ENCODE measurements around the gene UBR2.
"Not testable (repeated sequence)": the region's sequence is repeated elsewhere in the genome, so short reads cannot be mapped to it uniquely, and the experiment has no call there.

Gene UBR2

DNA sequence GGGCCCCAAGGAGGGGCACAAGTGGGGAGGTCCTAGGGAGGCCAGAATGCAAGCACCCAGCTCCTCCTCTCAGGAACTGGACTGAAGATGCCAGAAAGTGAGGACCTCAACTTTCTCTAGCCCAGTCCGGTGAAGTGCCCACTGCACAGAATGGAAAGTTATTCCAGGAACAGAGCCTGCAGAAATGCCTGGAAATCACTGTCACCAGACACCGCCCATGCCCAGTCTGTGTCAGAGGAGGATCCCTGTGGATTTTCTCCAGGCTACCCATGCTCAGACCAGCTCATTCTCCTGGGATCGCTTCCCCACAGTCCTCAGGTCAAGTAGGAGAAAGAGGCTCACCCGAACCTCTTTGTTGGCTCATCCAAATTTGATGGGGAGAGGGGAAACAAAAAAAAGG, 152.0 kb downstream of the UBR2 start:
- Histone ChIP-seq H3K9me3 (ENCODE audit: control insufficient read depth, low read length) (no peaks in the 10 kb centered on the region), H3K4me3 (ENCODE audit: insufficient read depth, low read depth, low read length, poor library complexity, severe bottlenecking) (no peak overlapping the region), H3K36me3 (ENCODE audit: control insufficient read depth, insufficient read depth, low read length) (no peaks in the 10 kb centered on the region), H3K27me3 (replicated peaks; ENCODE audit: control insufficient read depth, insufficient read depth, low read length, poor library complexity, severe bottlenecking) (no peaks in the 10 kb centered on the region), H3K4me1 (ENCODE audit: control insufficient read depth, insufficient read depth, low read length, poor library complexity, severe bottlenecking) (no peaks in the 10 kb centered on the region), H3K27ac (ENCODE audit: insufficient read depth, low read length, poor library complexity, severe bottlenecking) (no peak overlapping the region)
- DNase-seq: no peak

DNA sequence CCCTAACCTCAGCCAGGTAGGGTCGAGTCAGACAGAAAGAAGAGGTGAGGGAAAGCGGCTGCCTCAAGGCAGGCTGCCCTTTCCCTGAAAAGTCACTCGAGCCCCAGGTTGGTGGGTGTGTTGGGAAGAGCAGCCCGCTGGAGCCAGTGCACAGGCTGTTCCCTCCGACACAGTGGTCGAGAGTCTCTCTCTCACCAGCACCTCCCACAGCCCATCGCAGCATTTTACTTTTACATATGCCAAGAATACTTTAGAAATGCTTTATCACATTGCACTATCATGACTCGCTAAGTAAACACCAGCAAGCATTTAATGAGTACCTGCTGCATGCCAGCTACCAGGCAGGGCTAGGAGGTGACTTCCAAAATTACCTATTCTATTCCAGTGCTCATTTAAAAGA, 156.9 kb downstream of the UBR2 start:
- no peaks in the 10 kb centered on the region for H3K36me3 ChIP-seq (ENCODE audit: control insufficient read depth, insufficient read depth, low read length)
- H3K9me3 ChIP-seq (ENCODE audit: control insufficient read depth, low read length): no peaks in the 10 kb centered on the region
- no peak for DNase-seq
- H3K4me3 ChIP-seq (ENCODE audit: insufficient read depth, low read depth, low read length, poor library complexity, severe bottlenecking): no peak overlapping the region
- no peak overlapping the region for H3K27ac ChIP-seq (ENCODE audit: insufficient read depth, low read length, poor library complexity, severe bottlenecking)
- no peaks in the 10 kb centered on the region for H3K27me3 ChIP-seq (replicated peaks; ENCODE audit: control insufficient read depth, insufficient read depth, low read length, poor library complexity, severe bottlenecking)
- no peaks in the 10 kb centered on the region for H3K4me1 ChIP-seq (ENCODE audit: control insufficient read depth, insufficient read depth, low read length, poor library complexity, severe bottlenecking)

DNA sequence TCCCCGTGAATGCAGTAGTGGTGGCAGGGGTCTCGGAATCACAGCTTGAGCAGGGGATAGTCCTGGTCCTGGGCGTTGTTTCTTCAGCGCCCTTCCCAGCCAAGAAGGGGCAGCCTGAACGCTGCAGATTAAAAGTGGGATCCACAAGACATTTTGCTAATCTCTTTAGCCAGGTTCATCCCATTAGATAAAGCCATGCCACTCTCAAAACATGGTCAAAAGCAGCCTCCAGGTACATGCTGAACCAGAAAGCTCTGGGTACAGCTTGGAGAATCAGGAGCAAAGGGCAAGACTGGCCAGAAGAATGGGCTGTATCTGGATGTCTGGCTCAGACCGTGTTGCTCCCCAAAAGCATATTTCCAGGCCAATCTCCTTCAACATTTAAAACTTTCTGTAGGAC, 158.7 kb downstream of the UBR2 start, which contains the start of gene PRPH2:
Gene PRPH2 (minus strand): TSS at position 101 of the 400 bp plus-strand sequence. CDS start 263 bp downstream, outside the sequence.
- Histone ChIP-seq H3K27ac (ENCODE audit: insufficient read depth, low read length, poor library complexity, severe bottlenecking) (no peak within 1 kb of the TSS), H3K9me3 (ENCODE audit: control insufficient read depth, low read length) (no peaks in the 10 kb centered on the region), H3K27me3 (replicated peaks; ENCODE audit: control insufficient read depth, insufficient read depth, low read length, poor library complexity, severe bottlenecking) (no peaks in the 10 kb centered on the region), H3K4me1 (ENCODE audit: control insufficient read depth, insufficient read depth, low read length, poor library complexity, severe bottlenecking) (peaks cover 11% of the 10 kb centered on the region), H3K36me3 (ENCODE audit: control insufficient read depth, insufficient read depth, low read length) (no peaks in the 10 kb centered on the region), H3K4me3 (ENCODE audit: insufficient read depth, low read depth, low read length, poor library complexity, severe bottlenecking) (no peak within 1 kb of the TSS)
- no peak for DNase-seq

DNA sequence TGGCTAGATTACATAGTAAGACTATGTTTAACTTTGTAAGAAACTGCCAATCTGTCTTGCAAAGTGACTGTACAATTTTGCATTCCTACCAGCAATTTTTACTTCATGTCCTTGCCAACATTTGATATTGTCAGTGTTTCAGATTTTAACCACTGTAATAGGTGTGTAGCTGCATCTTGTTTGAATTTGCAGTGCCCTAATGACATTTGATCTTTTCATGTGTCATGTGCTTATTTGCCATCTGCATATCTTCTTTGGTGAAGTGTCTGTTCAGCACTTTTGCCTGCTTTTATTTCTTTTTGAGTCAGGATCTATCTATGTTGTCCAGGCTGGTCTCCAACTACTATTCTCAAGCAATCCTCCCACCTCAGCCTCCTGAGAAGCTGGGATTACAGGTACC, 161.0 kb downstream of the UBR2 start:
- Histone ChIP-seq H3K9me3 (ENCODE audit: control insufficient read depth, low read length) (no peaks in the 10 kb centered on the region), H3K27me3 (replicated peaks; ENCODE audit: control insufficient read depth, insufficient read depth, low read length, poor library complexity, severe bottlenecking) (no peaks in the 10 kb centered on the region), H3K4me3 (ENCODE audit: insufficient read depth, low read depth, low read length, poor library complexity, severe bottlenecking) (no peak overlapping the region), H3K36me3 (ENCODE audit: control insufficient read depth, insufficient read depth, low read length) (no peaks in the 10 kb centered on the region), H3K4me1 (ENCODE audit: control insufficient read depth, insufficient read depth, low read length, poor library complexity, severe bottlenecking) (peaks cover 11% of the 10 kb centered on the region), H3K27ac (ENCODE audit: insufficient read depth, low read length, poor library complexity, severe bottlenecking) (no peak overlapping the region)
- DNase-seq: no peak

DNA sequence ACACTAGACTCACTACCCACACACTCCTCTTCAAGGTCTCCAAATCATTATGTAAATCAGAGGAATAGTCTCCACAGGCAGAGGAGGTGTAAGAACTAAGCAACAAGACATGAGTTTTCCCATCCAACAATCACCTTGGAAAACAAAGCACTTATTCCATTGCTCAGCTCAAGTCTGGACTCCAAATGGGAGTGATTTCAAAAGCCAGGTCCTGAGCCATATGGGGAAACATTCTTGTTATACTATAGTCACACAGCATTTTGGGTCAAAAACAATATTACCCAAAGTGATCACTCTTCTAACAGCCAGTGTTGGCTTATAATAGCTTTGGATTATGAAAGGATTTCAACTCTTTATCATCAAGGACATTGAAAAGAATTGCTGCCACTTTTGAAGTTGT, 162.2 kb downstream of the UBR2 start:
- DNase-seq: no peak
- H3K36me3 ChIP-seq (ENCODE audit: control insufficient read depth, insufficient read depth, low read length): no peaks in the 10 kb centered on the region
- no peaks in the 10 kb centered on the region for H3K27me3 ChIP-seq (replicated peaks; ENCODE audit: control insufficient read depth, insufficient read depth, low read length, poor library complexity, severe bottlenecking)
- peak overlapping the region; percentile 66 for H3K27ac ChIP-seq (ENCODE audit: insufficient read depth, low read length, poor library complexity, severe bottlenecking)
- H3K4me3 ChIP-seq (ENCODE audit: insufficient read depth, low read depth, low read length, poor library complexity, severe bottlenecking): peak overlapping the region; percentile 46
- no peaks in the 10 kb centered on the region for H3K9me3 ChIP-seq (ENCODE audit: control insufficient read depth, low read length)
- peaks cover 11% of the 10 kb centered on the region for H3K4me1 ChIP-seq (ENCODE audit: control insufficient read depth, insufficient read depth, low read length, poor library complexity, severe bottlenecking)

DNA sequence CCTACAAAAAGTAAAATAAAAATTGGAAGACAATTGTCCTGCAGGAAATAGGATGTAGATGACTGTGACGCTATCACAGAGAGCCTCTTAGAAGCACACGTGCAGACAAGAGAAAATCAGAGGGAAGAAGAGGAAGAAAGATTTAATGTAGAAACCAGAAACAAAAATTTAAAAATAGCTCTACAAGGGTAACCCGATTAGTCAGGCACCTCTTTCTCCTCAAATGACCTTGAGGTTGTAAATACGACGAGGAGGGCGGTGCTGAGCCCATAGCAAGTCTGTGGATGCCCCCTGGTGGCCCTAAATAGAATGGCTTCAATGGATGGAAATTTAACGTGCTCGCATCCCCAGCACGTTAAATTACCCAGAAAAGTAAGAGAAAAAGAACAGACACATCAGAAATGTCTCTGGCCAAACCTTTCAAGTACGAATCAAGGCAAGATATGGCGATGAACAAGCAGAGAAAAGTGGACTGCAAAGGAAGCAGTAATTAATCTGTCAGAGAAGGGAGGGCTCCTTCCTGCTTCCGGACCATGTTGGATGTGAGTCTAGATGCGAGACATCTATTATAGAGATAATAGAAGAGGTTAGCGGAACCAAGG, 162.8 kb downstream of the UBR2 start:
- peak overlapping the region; percentile 46 for H3K4me3 ChIP-seq (ENCODE audit: insufficient read depth, low read depth, low read length, poor library complexity, severe bottlenecking)
- no peaks in the 10 kb centered on the region for H3K9me3 ChIP-seq (ENCODE audit: control insufficient read depth, low read length)
- H3K27me3 ChIP-seq (replicated peaks; ENCODE audit: control insufficient read depth, insufficient read depth, low read length, poor library complexity, severe bottlenecking): no peaks in the 10 kb centered on the region
- DNase-seq: peak; percentile 46 to 65 (median 55)
- peaks cover 11% of the 10 kb centered on the region for H3K4me1 ChIP-seq (ENCODE audit: control insufficient read depth, insufficient read depth, low read length, poor library complexity, severe bottlenecking)
- peak overlapping the region; percentile 66 for H3K27ac ChIP-seq (ENCODE audit: insufficient read depth, low read length, poor library complexity, severe bottlenecking)
- H3K36me3 ChIP-seq (ENCODE audit: control insufficient read depth, insufficient read depth, low read length): no peaks in the 10 kb centered on the region

DNA sequence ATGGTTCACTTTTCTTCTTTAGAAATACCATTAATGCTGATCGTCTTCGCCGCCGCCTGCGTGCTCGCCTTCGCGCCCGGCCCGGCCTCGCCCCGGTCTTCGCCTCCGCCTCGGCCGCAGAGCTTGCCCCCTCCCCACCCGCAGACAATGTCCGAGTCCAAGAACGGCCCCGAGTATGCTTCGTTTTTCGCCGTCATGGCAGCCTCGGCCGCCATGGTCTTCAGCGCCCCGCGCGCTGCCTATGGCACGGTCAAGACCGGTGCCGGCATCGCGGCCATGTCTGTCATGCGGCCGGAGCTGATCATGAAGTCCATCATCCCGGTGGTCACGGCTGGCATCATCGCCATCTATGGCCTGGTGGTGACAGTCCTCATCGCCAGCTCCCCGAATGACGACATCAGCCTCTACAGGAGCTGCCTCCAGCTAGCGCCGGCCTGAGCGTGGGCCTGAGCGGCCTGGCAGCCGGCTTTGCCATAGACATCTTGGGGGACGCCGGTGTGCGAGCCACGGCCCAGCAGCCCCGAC, 163.3 kb downstream of the UBR2 start:
- no peak for DNase-seq
- Histone ChIP-seq H3K36me3 (ENCODE audit: control insufficient read depth, insufficient read depth, low read length) (no peaks in the 10 kb centered on the region), H3K4me1 (ENCODE audit: control insufficient read depth, insufficient read depth, low read length, poor library complexity, severe bottlenecking) (peaks cover 11% of the 10 kb centered on the region), H3K9me3 (ENCODE audit: control insufficient read depth, low read length) (no peaks in the 10 kb centered on the region), H3K27ac (ENCODE audit: insufficient read depth, low read length, poor library complexity, severe bottlenecking) (peak overlapping the region; percentile 66), H3K4me3 (ENCODE audit: insufficient read depth, low read depth, low read length, poor library complexity, severe bottlenecking) (peak overlapping the region; percentile 46), H3K27me3 (replicated peaks; ENCODE audit: control insufficient read depth, insufficient read depth, low read length, poor library complexity, severe bottlenecking) (no peaks in the 10 kb centered on the region)

DNA sequence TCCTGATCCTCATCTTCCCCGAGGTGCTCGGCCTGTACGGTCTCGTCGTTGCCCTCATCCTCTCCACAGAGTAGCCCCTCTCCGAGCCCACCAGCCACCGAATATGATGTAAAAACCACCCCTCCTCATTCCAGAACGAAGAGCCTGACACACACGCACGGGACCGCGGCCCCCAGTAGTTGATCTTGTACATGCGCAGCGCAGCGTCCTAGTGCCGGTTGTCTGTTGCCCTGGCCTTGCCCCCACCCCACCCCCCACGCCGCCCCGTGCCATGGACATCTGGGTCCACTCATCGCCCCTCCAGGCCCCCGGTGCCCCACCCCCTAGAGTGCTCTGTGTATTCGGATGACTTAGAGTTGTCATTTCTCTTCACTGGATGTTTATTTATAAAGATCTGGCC, 163.8 kb downstream of the UBR2 start:
- DNase-seq: no peak
- Histone ChIP-seq H3K27ac (ENCODE audit: insufficient read depth, low read length, poor library complexity, severe bottlenecking) (no peak overlapping the region), H3K4me1 (ENCODE audit: control insufficient read depth, insufficient read depth, low read length, poor library complexity, severe bottlenecking) (peaks cover 11% of the 10 kb centered on the region), H3K36me3 (ENCODE audit: control insufficient read depth, insufficient read depth, low read length) (no peaks in the 10 kb centered on the region), H3K27me3 (replicated peaks; ENCODE audit: control insufficient read depth, insufficient read depth, low read length, poor library complexity, severe bottlenecking) (no peaks in the 10 kb centered on the region), H3K9me3 (ENCODE audit: control insufficient read depth, low read length) (no peaks in the 10 kb centered on the region), H3K4me3 (ENCODE audit: insufficient read depth, low read depth, low read length, poor library complexity, severe bottlenecking) (no peak overlapping the region)

DNA sequence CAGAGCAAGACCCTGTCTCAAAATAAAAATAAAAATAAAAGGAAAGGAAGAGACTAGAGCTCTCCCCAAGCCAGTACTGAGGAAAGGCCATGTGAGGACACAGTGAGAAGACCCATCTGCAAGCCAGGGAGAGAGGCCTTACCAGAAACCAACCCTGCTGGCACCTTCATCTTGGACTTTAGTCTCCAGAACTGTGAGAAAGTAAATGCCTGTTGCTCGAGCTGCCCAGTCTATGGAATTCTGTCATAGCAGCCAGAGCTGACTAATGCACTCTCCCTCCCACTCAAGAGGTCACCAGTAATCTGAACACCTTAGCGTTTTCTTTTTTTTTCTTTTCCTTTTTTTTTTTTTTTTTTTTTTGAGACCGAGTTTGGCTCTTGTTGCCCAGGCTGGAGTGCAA, 165.9 kb downstream of the UBR2 start:
- Histone ChIP-seq H3K27me3 (replicated peaks; ENCODE audit: control insufficient read depth, insufficient read depth, low read length, poor library complexity, severe bottlenecking) (no peaks in the 10 kb centered on the region), H3K4me3 (ENCODE audit: insufficient read depth, low read depth, low read length, poor library complexity, severe bottlenecking) (no peak overlapping the region), H3K9me3 (ENCODE audit: control insufficient read depth, low read length) (no peaks in the 10 kb centered on the region), H3K4me1 (ENCODE audit: control insufficient read depth, insufficient read depth, low read length, poor library complexity, severe bottlenecking) (peaks cover 11% of the 10 kb centered on the region), H3K36me3 (ENCODE audit: control insufficient read depth, insufficient read depth, low read length) (no peaks in the 10 kb centered on the region), H3K27ac (ENCODE audit: insufficient read depth, low read length, poor library complexity, severe bottlenecking) (no peak overlapping the region)
- DNase-seq: no peak

DNA sequence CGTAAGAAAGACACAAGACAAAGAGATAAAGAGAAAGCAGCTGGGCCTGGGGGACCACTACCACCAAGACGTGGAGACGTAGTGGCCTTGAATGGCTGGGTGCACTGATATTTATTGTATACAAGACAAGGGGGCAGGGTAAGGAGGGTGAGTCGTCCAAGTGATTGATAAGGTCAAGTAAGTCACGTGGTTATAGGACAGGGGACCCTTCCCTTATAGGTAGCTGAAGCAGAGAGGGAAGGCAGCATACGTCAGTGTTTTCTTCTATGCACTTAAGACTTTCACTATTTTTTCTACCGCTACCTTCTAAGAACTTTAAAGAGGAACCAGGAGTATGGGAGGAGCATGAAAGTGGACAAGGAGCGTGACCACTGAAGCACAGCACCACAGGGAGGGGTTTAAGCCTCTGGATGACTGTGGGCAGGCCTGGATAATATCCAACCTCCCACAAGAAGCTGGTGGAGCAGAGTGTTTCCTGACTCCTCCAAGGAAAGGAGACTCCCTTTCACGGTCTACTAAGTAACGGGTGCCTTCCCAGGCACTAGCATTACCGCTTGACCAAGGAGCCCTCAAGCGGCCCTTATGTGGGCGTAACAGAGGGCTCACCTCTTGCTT, 170.1 kb downstream of the UBR2 start:
- not testable (repeated sequence) for H3K27ac ChIP-seq (ENCODE audit: insufficient read depth, low read length, poor library complexity, severe bottlenecking); H3K27me3 ChIP-seq (replicated peaks; ENCODE audit: control insufficient read depth, insufficient read depth, low read length, poor library complexity, severe bottlenecking); H3K4me3 ChIP-seq (ENCODE audit: insufficient read depth, low read depth, low read length, poor library complexity, severe bottlenecking); H3K9me3 ChIP-seq (ENCODE audit: control insufficient read depth, low read length); H3K36me3 ChIP-seq (ENCODE audit: control insufficient read depth, insufficient read depth, low read length); DNase-seq; H3K4me1 ChIP-seq (ENCODE audit: control insufficient read depth, insufficient read depth, low read length, poor library complexity, severe bottlenecking)
